Mesothelial cell of epicardium (in vitro differentiated cells): Measurements from ENCODE around the gene UTS2. TPM values are rescaled to one million over a fixed set of nuclear protein-coding genes. Genes with fewer than 3 reads are reported as not detected.

Experiments
- DNase-seq, 2 experiments: peaks; one replicate each; pipeline ENCODE4 v3.0.0; 2021; ENCODE audit warnings: low spot score in 2 of 2; ENCODE audit not compliant: unreplicated experiment in 2 of 2
- H3K27ac Mint-ChIP-seq: 2 replicates; pipeline ENCODE4 v1.8.0; 2021; ENCODE audit warnings: mixed read lengths
- H3K27me3 Mint-ChIP-seq: 2 replicates; pipeline ENCODE4 v1.8.0; 2021; ENCODE audit warnings: low read depth, mixed read lengths
- H3K36me3 Mint-ChIP-seq: 2 replicates; pipeline ENCODE4 v1.8.0; 2021; ENCODE audit warnings: mixed read lengths
- H3K4me1 Mint-ChIP-seq: 2 replicates; pipeline ENCODE4 v1.8.0; 2021; ENCODE audit warnings: mixed read lengths
- H3K4me3 Mint-ChIP-seq: 2 replicates; pipeline ENCODE4 v1.8.0; 2021; ENCODE audit warnings: mild to moderate bottlenecking, moderate library complexity, mixed read lengths
- H3K9me3 Mint-ChIP-seq: 2 replicates; pipeline ENCODE4 v1.8.0; 2021; ENCODE audit warnings: mixed read lengths
- total RNA-seq: library from RNA; stranded (reverse); gene quantifications from 3 replicates; pipeline ENCODE4 v1.2.1, GENCODE V29; 2021
- TF ChIP-seq, protein P1 (sequence below): fragments of 200-600 bp; sonication (generic); IDR thresholded peaks from one replicate; pipeline ENCODE4 v1.5.0; 2021; ENCODE audit warnings: antibody characterized with exemption; ENCODE audit not compliant: unreplicated experiment

The UTS2 gene
- total RNA-seq, 1 donor from 2014 or later, result not detected

DNA sequence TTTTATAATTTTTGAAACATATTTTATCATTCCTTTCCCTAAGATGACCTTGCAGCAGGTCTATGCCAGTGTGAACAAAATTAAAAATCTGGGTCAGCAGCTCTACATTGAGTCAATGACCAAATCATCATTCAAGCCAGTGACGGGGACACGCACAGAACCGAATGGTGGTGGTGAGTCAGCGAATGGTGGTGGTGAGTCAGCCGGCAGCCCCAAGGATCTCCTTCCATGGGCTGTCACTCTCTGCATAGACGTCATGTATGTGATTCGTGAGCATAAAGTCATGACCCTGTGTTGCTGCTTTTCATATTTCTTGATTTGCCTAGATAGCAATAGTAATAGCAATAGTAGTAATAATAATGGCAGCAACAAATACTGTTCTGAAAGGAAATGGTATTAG, 42.5 kb downstream of the UTS2 start:
- no peak for DNase-seq
- Mint-ChIP-seq H3K36me3 (peaks cover 29% of the 10 kb centered on the region), H3K4me1 (no peaks in the 10 kb centered on the region)

DNA sequence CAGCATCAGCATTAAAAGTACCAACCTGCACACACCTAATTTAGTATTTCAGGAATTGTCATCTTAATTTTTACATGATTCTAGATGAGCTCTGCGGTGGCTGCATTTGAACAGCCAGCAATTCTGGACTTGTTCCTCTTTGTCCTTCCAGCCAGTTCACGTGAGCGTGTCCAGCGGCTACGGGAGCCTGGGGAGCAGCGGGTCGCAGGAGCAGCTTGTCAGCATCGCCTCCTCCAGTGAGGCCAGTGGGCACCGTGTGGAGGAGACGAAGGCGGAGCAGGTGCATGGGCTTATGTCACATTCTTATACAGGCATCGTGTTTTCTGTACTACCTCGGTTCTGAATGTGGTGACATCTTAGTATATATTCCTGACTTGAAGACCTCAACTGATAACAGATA, 43.1 kb downstream of the UTS2 start:
- Mint-ChIP-seq H3K27me3 (no peaks in the 10 kb centered on the region), H3K4me3 (no peak overlapping the region), H3K9me3 (peaks cover 19% of the 10 kb centered on the region), H3K4me1 (no peaks in the 10 kb centered on the region), H3K27ac (no peak overlapping the region), H3K36me3 (peaks cover 30% of the 10 kb centered on the region)
- DNase-seq, result no peak
- TF ChIP-seq, protein P1, sequence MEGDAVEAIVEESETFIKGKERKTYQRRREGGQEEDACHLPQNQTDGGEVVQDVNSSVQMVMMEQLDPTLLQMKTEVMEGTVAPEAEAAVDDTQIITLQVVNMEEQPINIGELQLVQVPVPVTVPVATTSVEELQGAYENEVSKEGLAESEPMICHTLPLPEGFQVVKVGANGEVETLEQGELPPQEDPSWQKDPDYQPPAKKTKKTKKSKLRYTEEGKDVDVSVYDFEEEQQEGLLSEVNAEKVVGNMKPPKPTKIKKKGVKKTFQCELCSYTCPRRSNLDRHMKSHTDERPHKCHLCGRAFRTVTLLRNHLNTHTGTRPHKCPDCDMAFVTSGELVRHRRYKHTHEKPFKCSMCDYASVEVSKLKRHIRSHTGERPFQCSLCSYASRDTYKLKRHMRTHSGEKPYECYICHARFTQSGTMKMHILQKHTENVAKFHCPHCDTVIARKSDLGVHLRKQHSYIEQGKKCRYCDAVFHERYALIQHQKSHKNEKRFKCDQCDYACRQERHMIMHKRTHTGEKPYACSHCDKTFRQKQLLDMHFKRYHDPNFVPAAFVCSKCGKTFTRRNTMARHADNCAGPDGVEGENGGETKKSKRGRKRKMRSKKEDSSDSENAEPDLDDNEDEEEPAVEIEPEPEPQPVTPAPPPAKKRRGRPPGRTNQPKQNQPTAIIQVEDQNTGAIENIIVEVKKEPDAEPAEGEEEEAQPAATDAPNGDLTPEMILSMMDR, result no peak

More for the DNA sequence above, 42.5 kb downstream of the UTS2 start:
- TF ChIP-seq, protein P1, result no peak
- Mint-ChIP-seq H3K4me3 (no peak overlapping the region), H3K27me3 (no peaks in the 10 kb centered on the region), H3K27ac (no peak overlapping the region), H3K9me3 (peaks cover 24% of the 10 kb centered on the region)

DNA sequence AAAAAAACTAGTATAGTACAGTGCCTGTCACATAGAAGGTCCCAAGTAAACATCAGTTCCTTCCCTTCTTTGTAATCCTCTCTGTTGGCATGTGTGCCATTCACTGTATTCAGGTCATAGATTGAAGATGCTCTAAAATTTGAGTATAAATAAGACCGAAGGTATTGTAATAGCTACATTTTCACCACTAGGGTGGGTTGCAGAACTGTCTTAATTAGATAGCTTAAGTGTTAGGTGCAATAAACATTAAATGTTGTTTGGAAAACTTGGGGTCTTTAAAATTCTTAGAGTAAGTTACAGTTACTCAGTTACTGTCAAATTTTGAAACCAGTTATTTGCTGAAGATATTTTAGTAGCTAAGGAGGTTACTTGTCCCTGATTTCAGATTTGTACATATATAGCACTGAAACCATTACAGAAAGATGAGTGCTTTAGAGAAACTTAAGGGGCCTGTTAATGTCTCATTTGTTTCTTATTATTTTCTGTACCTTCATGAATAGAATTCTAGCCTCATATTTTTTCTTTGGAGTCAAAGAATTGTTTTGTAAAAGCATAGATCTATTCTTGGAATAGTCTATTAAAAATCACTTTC, 44.5 kb downstream of the UTS2 start:
- DNase-seq, result no peak

DNA sequence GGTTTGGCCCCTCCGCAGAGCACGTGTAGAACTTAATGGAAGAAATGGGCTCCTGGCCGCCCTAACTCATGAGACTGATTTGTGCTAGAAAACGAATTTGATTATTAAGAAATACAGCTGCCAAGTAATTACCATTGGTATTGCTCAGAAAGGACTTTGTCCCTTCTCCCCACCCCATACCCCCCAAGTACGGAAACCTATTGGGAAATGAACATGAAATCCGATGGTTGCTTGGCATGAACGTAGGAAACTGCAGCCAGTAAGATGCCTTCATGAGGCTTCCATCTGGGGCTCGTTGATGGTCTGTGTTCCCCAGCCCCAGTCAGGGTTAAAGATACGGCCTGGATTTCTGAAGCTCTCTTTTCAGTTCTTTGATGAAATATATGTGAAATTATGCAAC, 47.4 kb downstream of the UTS2 start:
- DNase-seq, result no peak

More for the DNA sequence above, 44.5 kb downstream of the UTS2 start:
- no peaks in the 10 kb centered on the region for H3K4me1 Mint-ChIP-seq
- TF ChIP-seq, protein P1, result peak; percentile 65
- no peaks in the 10 kb centered on the region for H3K27me3 Mint-ChIP-seq
- peaks cover 23% of the 10 kb centered on the region for H3K36me3 Mint-ChIP-seq
- no peak overlapping the region for H3K4me3 Mint-ChIP-seq
- no peak overlapping the region for H3K27ac Mint-ChIP-seq
- H3K9me3 Mint-ChIP-seq, result peaks cover 8% of the 10 kb centered on the region

More for the DNA sequence above, 47.4 kb downstream of the UTS2 start:
- H3K27me3 Mint-ChIP-seq, result no peaks in the 10 kb centered on the region
- H3K4me1 Mint-ChIP-seq, result no peaks in the 10 kb centered on the region
- TF ChIP-seq, protein P1, result no peak
- H3K9me3 Mint-ChIP-seq, result no peaks in the 10 kb centered on the region
- H3K4me3 Mint-ChIP-seq, result no peak overlapping the region
- no peak overlapping the region for H3K27ac Mint-ChIP-seq
- H3K36me3 Mint-ChIP-seq, result peaks cover 10% of the 10 kb centered on the region

Other genes starting within 250 kb of the UTS2 start
- gene VAMP3, start 81.8 kb downstream of the UTS2 start, total RNA-seq, result 76.0 to 78.6 TPM (median 77.2 TPM) in 3 replicates
- 11.1 to 11.5 TPM (median 11.1 TPM) in 3 replicates for gene PER3, start 68.8 kb downstream of the UTS2 start, total RNA-seq
- gene TNFRSF9, start 87.8 kb upstream of the UTS2 start, total RNA-seq, result 2.0 to 2.3 TPM (median 2.2 TPM) in 3 replicates
- 187 to 207 TPM (median 200 TPM) in 3 replicates for gene PARK7, start 108.6 kb upstream of the UTS2 start, total RNA-seq
- gene ERRFI1, start 173.2 kb upstream of the UTS2 start, total RNA-seq, result 124 to 134 TPM (median 130 TPM) in 3 replicates